Left lung (tissue), 14 donors: ENCODE results near the gene ACTR3. TPM values are rescaled to one million over a fixed set of nuclear protein-coding genes. Genes with fewer than 3 reads are reported as not detected.
"Not testable (repeated sequence)": the region's sequence is repeated elsewhere in the genome, so short reads cannot be mapped to it uniquely, and the experiment has no call there.

Experiments used
- ATAC-seq: fragments of 200-7000 bp; cut with Tn5 transposase; one replicate; pipeline ENCODE4 v1.9.1; 2020; ENCODE audit warnings: moderate library complexity
- DNase-seq, 4 donors: peaks; one replicate each; pipeline ENCODE4 v3.0.0-alpha.2; 2013 to 2020
- H3K27ac ChIP-seq, 2 donors: fragments of 200-600 bp; sonication (generic) in 1 of 2; one replicate each; pipeline versions ENCODE4 v1.5.0 to v1.8.0; 2020 to 2021
- H3K27me3 ChIP-seq, 2 donors: fragments of 200-600 bp; sonication (generic) in 1 of 2; one replicate each; pipeline versions ENCODE4 v1.5.0 to v1.8.0; 2020 to 2021
- H3K36me3 ChIP-seq, 2 donors: fragments of 200-600 bp; sonication (generic) in 1 of 2; one replicate each; pipeline versions ENCODE4 v1.5.0 to v1.8.0; 2020 to 2021
- H3K4me1 ChIP-seq, 2 donors: fragments of 200-600 bp; one replicate each; pipeline ENCODE4 v1.8.0; 2021
- H3K4me3 ChIP-seq, 2 donors: fragments of 200-600 bp; sonication (generic) in 1 of 2; one replicate each; pipeline versions ENCODE4 v1.5.0 to v1.8.0; 2020 to 2021; ENCODE audit warnings: mild to moderate bottlenecking in 1 of 2
- H3K9me3 ChIP-seq, 2 donors: fragments of 200-600 bp; sonication (generic) in 1 of 2; one replicate each; pipeline versions ENCODE4 v1.5.0 to v1.8.0; 2020 to 2021
- CTCF ChIP-seq, 2 donors: fragments of 200-600 bp; sonication (generic) in 1 of 2; IDR thresholded peaks; one replicate each; pipeline versions ENCODE4 v1.5.0 to v1.8.0; 2021; ENCODE audit warnings: antibody characterized with exemption in 2 of 2
- intact Hi-C, 2 donors: fragments of 100-400 bp; cut with DNase I; formaldehyde crosslinking; loops; one replicate each; pipeline versions ENCODE4 v1.11.2 to v1.14.2; 2022
- long read RNA-seq, 12 donors: library from polyadenylated mRNA in 2 of 12; unstranded in 2 of 12; transcript quantifications; one replicate each; pipeline ENCODE4 v2.0.0 and lab custom pipeline, GENCODE V29; 2019 to 2026
- polyA plus RNA-seq, 6 donors: library from polyadenylated mRNA; unstranded; fragments of 120-200 nt; gene quantifications; one replicate each; pipeline ENCODE4 v1.2.1, GENCODE V29; 2013; ENCODE audit not compliant: insufficient read length in 6 of 6
- total RNA-seq, 2 donors: library from RNA; stranded (reverse); fragmentation: NEBNext Ultra II Directional; extraction: Animal tissue kit (Norgen Biotek cat#: 25700); gene quantifications; one replicate each; pipeline ENCODE4 v1.2.1, GENCODE V29; 2021
- donor health status: DM: no; HTN: yes; CAD: no.
- donor health status: DM: no; HTN: no; CAD: no.

The ACTR3 gene
- total RNA-seq (100 to 1,000 TPM; 213 to 324 TPM), polyA plus RNA-seq (100 to 1,000 TPM; 151 to 169 (median 155) TPM)
- long read RNA-seq, donor 1, full-length matches to known transcripts, result 42 of 88 reads
- long read RNA-seq, donor 1, partial matches to known transcripts, result 46 of 88 reads
- long read RNA-seq, donor 1, other reads (novel, unspliced or antisense), result 0 of 88 reads
- long read RNA-seq, donor 2, full-length matches to known transcripts, result 36 of 81 reads
- long read RNA-seq, donor 2, partial matches to known transcripts, result 45 of 81 reads
- long read RNA-seq, donor 2, other reads (novel, unspliced or antisense), result 0 of 81 reads
- long read RNA-seq, donor 3, full-length matches to known transcripts, result 28 of 50 reads
- long read RNA-seq, donor 3, partial matches to known transcripts, result 22 of 50 reads
- long read RNA-seq, donor 3, other reads (novel, unspliced or antisense), result 0 of 50 reads
- long read RNA-seq, donor 4, full-length matches to known transcripts, result 24 of 36 reads
- long read RNA-seq, donor 4, partial matches to known transcripts, result 9 of 36 reads
- long read RNA-seq, donor 4, other reads (novel, unspliced or antisense), result 3 of 36 reads
- long read RNA-seq, donor 5, full-length matches to known transcripts, result 30 of 49 reads
- long read RNA-seq, donor 5, partial matches to known transcripts, result 19 of 49 reads
- long read RNA-seq, donor 5, other reads (novel, unspliced or antisense), result 0 of 49 reads
- long read RNA-seq, donor 6, full-length matches to known transcripts, result 44 of 87 reads
- long read RNA-seq, donor 6, partial matches to known transcripts, result 43 of 87 reads
- long read RNA-seq, donor 6, other reads (novel, unspliced or antisense), result 0 of 87 reads
- long read RNA-seq, donor 7, full-length matches to known transcripts, result 24 of 24 reads
- long read RNA-seq, donor 7, partial matches to known transcripts, result 0 of 24 reads
- long read RNA-seq, donor 7, other reads (novel, unspliced or antisense), result 0 of 24 reads
- long read RNA-seq, donor 8, full-length matches to known transcripts, result 38 of 61 reads
- long read RNA-seq, donor 8, partial matches to known transcripts, result 23 of 61 reads
- long read RNA-seq, donor 8, other reads (novel, unspliced or antisense), result 0 of 61 reads
- long read RNA-seq, donor 9, result 0 reads
- long read RNA-seq, donor 10, full-length matches to known transcripts, result 5 of 9 reads
- long read RNA-seq, donor 10, partial matches to known transcripts, result 3 of 9 reads
- long read RNA-seq, donor 10, other reads (novel, unspliced or antisense), result 1 of 9 reads
- long read RNA-seq, donor 11, full-length matches to known transcripts, result 33 of 54 reads
- long read RNA-seq, donor 11, partial matches to known transcripts, result 21 of 54 reads
- long read RNA-seq, donor 11, other reads (novel, unspliced or antisense), result 0 of 54 reads
- long read RNA-seq, donor 12, full-length matches to known transcripts, result 30 of 42 reads
- long read RNA-seq, donor 12, partial matches to known transcripts, result 12 of 42 reads
- long read RNA-seq, donor 12, other reads (novel, unspliced or antisense), result 0 of 42 reads

- Histone ChIP-seq H3K27me3 (no peaks in the 10 kb centered on the region), H3K27ac (peak within 1 kb of the TSS; percentile 100), H3K36me3 (peaks cover 0 to 9% of the 10 kb centered on the region in 2 donors), H3K9me3 (no peaks in the 10 kb centered on the region), H3K4me1 (peaks cover 44 to 72% of the 10 kb centered on the region in 2 donors), H3K4me3 (peak within 1 kb of the TSS; percentile 96 to 99)
- intact Hi-C loops, result no loop called here
- TF ChIP-seq CTCF (IDR thresholded peaks at IDR 0.05), result no peak
- peak; percentile 93 for ATAC-seq
- peak; percentile 99 to 100 (median 100) for DNase-seq
Measured at GRCh38 chr2:113889471-113890252, at the start of gene ACTR3. Gene ACTR3 (plus strand): TSS chr2:113890089. CDS start chr2:113890280, 191 bp downstream.

DNA sequence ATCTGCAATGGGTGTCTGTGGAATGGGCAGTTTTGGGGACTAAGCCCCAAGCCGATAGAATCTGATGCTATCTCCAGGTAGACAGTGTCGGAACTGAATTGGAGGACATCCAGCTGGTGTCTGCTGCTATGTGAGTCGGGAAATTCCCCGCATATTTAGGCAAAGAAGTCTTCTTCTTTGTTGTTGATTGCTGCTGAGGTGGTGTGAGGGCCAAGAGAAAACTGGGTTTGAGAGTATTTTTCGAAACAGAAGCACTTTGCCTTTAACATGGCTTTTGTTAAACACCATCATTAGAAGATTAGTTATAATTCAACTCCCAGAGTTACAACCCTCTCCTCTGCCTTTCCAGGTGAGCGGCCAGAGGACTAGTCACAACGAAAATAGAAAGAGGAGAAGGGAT lies 49.4 kb upstream of the ACTR3 start:
- DNase-seq, result no peak
- intact Hi-C loops, result no loop called here
- no peak for TF ChIP-seq CTCF (IDR thresholded peaks at IDR 0.05)

DNA sequence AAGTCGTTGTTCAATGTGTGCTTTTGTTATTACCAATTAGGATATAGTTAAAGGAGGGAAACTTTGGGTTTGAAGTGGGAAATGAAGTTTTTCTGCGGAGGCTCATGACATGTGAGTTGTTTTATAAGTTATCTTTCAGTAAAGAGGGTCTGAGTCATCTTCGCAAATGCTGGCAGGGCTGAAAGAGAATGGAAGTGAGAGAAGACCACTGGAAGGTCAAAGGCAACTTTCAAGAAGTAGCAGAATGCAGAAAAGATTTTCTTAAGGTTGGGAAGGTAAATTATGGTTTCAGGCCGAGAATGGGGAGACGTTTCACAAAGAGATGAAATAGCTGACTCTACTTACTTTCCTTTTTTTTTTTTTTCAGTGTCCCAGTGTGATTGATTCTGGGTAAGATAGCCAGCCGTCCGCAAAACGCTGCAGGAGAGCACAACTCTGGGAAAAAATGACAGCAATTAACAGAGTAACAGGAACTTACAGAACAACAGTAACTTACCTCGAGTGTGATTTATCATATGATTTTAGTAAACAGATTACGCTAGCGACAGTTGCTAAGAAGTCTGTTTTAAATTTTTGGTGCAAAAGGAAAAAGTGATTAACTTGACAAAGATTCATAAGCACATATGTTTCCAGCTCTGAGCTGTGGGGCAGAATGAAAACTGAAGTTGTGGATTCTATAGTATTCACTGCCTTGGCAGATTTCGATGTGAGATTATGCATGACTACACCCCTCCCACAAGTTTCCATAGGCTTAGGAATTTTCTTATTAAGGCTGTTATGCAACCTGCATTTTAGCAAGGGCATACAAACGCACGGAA lies 46.8 kb upstream of the ACTR3 start:
- no peak overlapping the region for H3K27ac ChIP-seq
- DNase-seq, result peak in 1 of 4 donors; percentile 15
- H3K9me3 ChIP-seq, result no peaks in the 10 kb centered on the region
- intact Hi-C loops, result no loop called here
- peak; percentile 53 for ATAC-seq
- no peaks in the 10 kb centered on the region for H3K4me1 ChIP-seq
- H3K36me3 ChIP-seq, result no peaks in the 10 kb centered on the region
- no peak overlapping the region for H3K4me3 ChIP-seq
- no peaks in the 10 kb centered on the region for H3K27me3 ChIP-seq
- TF ChIP-seq CTCF (IDR thresholded peaks at IDR 0.05), result no peak

More for the DNA sequence above, 49.4 kb upstream of the ACTR3 start:
- Histone ChIP-seq H3K27ac (no peak overlapping the region), H3K4me1 (no peaks in the 10 kb centered on the region), H3K9me3 (no peaks in the 10 kb centered on the region), H3K36me3 (no peaks in the 10 kb centered on the region), H3K4me3 (no peak overlapping the region), H3K27me3 (no peaks in the 10 kb centered on the region)
- no peak for ATAC-seq

DNA sequence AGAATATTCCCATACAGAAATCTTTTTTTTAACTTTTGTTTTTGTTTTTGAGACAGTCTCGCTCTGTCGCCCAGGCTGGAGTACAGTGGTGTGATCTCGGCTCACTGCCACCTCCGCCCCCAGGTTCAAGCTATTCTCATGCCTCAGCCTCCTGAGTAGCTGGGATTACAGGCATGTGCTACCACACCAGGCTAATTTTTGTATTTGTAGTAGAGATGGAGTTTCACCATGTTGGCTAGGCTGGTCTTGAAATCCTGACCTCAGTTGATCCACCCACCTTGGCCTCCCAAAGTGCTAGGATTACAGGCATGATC lies 46.2 kb upstream of the ACTR3 start:
- H3K9me3 ChIP-seq, H3K27me3 ChIP-seq, H3K4me3 ChIP-seq, intact Hi-C loops, H3K27ac ChIP-seq, H3K4me1 ChIP-seq, ATAC-seq, H3K36me3 ChIP-seq, DNase-seq: not testable (repeated sequence)
